GM10266 (cell line): Measurements from ENCODE around the gene SCAMP5.

Source experiments
- DNase-seq: peaks from one replicate; pipeline ENCODE4 v3.0.0; 2012; ENCODE audit errors: extremely low spot score
- TF ChIP-seq, protein P1 (sequence below): IDR thresholded peaks from 2 replicates; pipeline ENCODE4 v1.5.1; 2012; ENCODE audit warnings: mild to moderate bottlenecking, low read depth; ENCODE audit not compliant: control insufficient read depth, insufficient read depth; ENCODE audit errors: missing control alignments

The SCAMP5 gene

DNA sequence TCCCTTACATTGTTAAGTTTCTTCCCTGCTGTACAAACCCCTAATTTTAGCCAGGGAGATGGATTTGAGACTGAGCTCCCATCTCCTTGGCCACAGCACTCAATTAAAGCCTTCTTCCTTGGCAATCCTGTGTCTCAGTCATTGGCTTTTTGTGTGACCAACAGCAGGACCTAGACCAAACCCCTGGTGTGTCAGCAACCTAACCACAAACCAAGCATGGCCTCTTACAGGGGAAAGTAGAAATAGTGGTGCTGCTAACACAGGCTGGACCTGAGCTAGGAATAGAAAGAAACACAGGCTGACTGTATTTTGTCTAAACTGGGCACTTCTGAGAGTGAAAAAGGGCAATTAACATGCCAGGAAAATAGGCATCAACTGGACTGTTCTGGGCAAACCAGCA lies 65.9 kb downstream of the SCAMP5 start:
- DNase-seq, result peak; percentile 40
- TF ChIP-seq, protein P1, sequence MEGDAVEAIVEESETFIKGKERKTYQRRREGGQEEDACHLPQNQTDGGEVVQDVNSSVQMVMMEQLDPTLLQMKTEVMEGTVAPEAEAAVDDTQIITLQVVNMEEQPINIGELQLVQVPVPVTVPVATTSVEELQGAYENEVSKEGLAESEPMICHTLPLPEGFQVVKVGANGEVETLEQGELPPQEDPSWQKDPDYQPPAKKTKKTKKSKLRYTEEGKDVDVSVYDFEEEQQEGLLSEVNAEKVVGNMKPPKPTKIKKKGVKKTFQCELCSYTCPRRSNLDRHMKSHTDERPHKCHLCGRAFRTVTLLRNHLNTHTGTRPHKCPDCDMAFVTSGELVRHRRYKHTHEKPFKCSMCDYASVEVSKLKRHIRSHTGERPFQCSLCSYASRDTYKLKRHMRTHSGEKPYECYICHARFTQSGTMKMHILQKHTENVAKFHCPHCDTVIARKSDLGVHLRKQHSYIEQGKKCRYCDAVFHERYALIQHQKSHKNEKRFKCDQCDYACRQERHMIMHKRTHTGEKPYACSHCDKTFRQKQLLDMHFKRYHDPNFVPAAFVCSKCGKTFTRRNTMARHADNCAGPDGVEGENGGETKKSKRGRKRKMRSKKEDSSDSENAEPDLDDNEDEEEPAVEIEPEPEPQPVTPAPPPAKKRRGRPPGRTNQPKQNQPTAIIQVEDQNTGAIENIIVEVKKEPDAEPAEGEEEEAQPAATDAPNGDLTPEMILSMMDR, result no peak

DNA sequence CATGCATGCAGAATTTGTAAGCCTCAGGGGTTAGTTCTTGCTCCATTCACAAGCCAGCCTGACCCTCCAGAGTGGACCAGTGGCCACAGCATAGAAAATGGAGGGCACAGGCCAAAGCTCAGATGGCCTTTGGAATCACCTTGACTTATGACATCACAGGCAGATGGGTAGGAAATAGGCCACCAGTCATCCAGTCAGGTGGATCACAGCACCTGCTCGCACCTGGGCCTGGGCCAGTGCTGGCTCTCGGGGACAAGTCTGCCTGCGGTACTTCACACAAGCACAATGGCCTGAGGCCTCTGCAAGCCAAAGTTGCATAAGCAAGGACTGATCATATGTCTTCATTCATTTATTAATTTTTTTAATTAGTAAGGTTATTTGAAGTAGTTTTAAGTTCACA lies 67.3 kb downstream of the SCAMP5 start:
- TF ChIP-seq, protein P1, result no peak
- no peak for DNase-seq

DNA sequence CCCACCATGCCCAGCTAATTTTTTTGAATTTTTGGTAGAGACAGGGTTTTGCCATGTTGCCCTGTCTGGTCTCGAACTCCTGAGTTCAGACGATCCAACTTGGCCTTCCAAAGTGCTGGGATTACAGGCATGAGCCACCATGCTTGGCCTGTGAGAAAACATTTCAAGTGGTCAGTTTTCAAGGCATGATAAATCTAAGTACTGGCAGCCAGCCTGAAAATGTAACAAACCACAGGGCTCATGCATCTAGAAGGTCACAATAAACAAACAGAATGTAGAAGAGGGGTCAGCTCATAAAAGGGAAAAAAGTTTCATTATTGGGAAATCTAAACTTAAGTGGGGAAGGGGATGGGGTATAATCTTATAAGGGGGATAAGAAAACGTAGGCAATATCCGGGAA lies 68.0 kb downstream of the SCAMP5 start:
- no peak for DNase-seq
- TF ChIP-seq, protein P1, result no peak

DNA sequence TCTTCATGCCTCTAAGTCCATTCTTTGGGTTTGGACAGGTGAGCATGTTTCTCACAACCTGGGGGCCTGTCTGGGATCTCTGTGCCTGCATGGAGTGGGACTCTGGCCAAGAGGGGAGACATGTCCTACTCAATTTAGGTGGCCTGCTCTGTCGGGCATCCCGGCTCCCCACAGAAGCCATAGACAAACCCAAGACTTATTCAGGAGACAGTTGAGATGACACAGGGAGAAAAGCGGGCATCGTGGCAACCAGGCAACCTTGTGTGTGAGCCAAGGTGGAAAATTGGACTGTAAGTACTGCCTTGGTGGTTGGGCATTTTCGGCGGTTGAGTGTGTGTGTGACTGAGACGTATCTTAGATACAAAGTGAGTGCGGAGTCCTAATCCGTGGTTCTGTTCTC lies 68.5 kb downstream of the SCAMP5 start:
- TF ChIP-seq, protein P1, result no peak
- DNase-seq, result no peak

DNA sequence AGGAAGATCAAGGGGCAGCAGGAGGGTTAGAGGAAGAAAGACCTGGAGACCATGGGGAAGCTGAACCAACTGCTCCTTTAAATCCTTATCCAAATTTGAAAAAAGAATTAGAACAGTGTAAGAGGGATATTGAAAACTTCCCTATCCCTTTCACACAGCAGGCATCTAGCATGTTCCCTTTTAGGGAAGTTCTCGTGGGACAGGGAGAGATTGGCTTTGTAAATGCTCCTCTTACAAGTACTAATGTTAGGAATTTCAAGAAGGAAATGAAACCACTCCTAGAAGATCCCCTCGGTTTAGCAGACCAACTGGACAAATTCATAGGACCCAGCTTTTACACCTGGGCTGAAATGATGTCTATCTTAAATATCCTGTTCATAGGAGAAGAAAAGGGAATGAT lies 69.5 kb downstream of the SCAMP5 start:
- TF ChIP-seq, protein P1, result no peak
- DNase-seq, result no peak

DNA sequence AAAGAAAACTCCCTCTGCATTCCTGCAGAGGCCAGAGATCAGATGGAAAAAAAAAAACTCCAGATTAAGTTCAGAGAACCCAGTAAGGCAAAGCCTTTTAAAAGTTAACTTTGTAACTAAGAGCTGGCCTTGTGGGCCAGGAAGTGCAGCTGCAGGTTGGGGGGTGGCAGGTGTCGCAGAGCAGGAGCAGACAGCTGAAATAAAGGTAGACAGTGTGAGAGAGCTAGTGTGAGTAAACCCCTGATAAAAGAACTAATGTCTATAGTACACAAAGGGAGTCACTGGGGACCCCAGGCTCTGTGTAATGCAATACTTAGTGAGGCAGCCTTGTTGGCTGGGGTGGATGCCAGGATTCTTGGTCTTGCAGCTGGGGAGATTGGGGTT lies 70.1 kb downstream of the SCAMP5 start:
- no peak for DNase-seq
- TF ChIP-seq, protein P1, result no peak

DNA sequence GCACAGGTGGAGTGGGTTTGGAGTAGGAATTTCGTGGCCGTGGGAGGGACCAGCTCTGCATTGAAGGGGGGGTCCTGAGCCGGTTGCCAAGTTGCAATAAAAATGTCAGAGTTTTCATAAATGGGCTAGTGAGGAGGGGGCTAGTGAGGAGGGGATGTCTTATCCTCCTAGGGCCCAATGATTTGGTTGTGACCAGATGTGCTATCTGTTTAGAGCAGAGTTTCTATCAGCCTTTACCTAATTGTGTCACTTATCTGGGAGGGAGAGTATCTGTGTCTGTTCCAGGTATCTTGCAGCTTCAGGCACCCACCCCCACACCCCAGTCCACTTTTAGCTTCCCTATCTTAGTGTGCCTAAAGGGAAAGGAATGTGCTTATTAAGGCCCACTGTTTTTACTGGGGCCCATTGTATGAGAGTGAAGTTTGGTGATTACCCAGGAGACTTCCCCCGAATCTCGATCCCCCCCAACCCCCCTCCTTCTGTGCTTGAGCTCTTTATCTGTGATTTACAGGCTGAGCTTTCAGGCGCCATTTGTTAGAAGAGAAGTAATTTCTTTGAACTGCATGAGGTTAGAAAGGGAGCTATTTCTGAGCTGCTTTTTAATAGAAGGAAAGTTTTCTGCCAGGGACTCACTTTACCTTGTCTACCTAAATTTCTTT lies 70.6 kb downstream of the SCAMP5 start:
- TF ChIP-seq, protein P1, result no peak

More for the DNA sequence above, 70.6 kb downstream of the SCAMP5 start:
- no peak for DNase-seq
